ENCODE data around the gene PPFIBP2. TPM values are rescaled to one million over a fixed set of nuclear protein-coding genes. Genes with fewer than 3 reads are reported as not detected.

The PPFIBP2 gene
- total RNA-seq, 5 donors from 2014 or later (not counting 1 experiment from before 2014, with no cell fraction given) = 12.5 to 46.6 (median 35.2) TPM

GRCh38 chr11:7547687-7548086 is 33.9 kb downstream of the PPFIBP2 start:
- H3K36me3 ChIP-seq (ENCODE audit: control insufficient read depth in 2 of 2, extremely low read depth in 1 of 2, insufficient read depth in 1 of 2, low read length in 1 of 2) = peaks cover 5 to 14% of the 10 kb centered on the region in 2 donors
- ATAC-seq (replicated peaks in 1 of 4) (no peak), DNase-seq (no peak)
- ChIA-PET POLR2A (no interaction called here), CTCF (interaction anchor here in 1 of 2 donors (1.5 kb wide), 1 partner anchor 35 kb away, joined by 3 read pairs; no protein-coding TSS in a partner anchor)
- 68% methylated on average over 4 of the region's 4 CpGs for WGBS (ENCODE audit: insufficient coverage)
- no peaks in the 10 kb centered on the region for H3K9me3 ChIP-seq
- H3K36me3 Mint-ChIP-seq = peaks cover 17% of the 10 kb centered on the region
- H3K9me3 Mint-ChIP-seq = no peaks in the 10 kb centered on the region
- no peak overlapping the region for H3K4me3 ChIP-seq (ENCODE audit: control insufficient read depth in 1 of 2, extremely low read depth in 1 of 2, low read length in 1 of 2)
- peaks cover 0 to 6% of the 10 kb centered on the region in 2 experiments for H3K4me1 ChIP-seq (ENCODE audit: control insufficient read depth in 1 of 2, extremely low read depth in 1 of 2, insufficient read depth in 2 of 2, low read length in 2 of 2)
- peaks cover 0 to 3% of the 10 kb centered on the region in 2 experiments for H3K27me3 ChIP-seq (replicated peaks in 1 of 2; ENCODE audit: control insufficient read depth in 2 of 2, extremely low read depth in 1 of 2, insufficient read depth in 2 of 2, low read length in 1 of 2)
- H3K4me1 Mint-ChIP-seq = peaks cover 2 to 27% (median 6%) of the 10 kb centered on the region in 3 donors
- no peak overlapping the region for H3K27ac ChIP-seq (ENCODE audit: low read length)
- no peaks in the 10 kb centered on the region for H3K27me3 Mint-ChIP-seq
- no peak overlapping the region for H3K27ac Mint-ChIP-seq
- H3K4me3 Mint-ChIP-seq = no peak overlapping the region

DNA sequence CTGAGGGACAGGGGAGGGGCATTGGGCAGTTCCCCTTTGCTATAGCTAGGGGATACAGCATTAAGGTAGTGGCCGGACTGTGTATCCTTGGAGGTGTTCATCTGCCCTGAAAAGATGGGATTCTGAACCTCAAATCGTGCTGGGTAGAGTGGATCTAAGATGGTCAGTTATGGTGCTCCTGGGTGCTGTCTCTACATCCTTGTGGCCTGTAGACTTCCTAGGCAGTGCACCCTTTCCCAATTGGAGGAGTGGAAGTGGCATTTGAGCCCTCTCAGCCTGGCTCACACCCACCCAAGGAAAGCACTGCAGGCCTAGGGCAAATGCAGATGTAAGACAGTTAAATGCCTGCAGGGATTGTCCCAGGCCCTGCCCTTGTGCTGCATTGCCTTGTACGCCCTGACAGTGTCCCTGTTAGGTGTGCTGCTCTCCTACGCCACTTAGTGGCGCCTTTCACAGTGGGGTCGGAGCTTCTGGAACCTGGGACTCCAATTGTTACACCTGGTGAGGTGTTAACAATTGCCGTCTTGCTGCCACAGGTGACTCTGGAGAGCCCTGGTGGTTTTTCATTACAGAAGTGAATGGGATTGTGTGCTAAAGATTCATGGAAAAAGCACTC is 35.0 kb downstream of the PPFIBP2 start:
- H3K4me1 ChIP-seq (ENCODE audit: control insufficient read depth in 1 of 2, extremely low read depth in 1 of 2, insufficient read depth in 2 of 2, low read length in 2 of 2) = peaks cover 0 to 6% of the 10 kb centered on the region in 2 experiments
- H3K27ac ChIP-seq (ENCODE audit: low read length) = no peak overlapping the region
- Mint-ChIP-seq H3K9me3 (no peaks in the 10 kb centered on the region), H3K27me3 (no peaks in the 10 kb centered on the region), H3K4me3 (no peak overlapping the region), H3K27ac (no peak overlapping the region), H3K36me3 (peaks cover 19% of the 10 kb centered on the region), H3K4me1 (peaks cover 2 to 21% (median 6%) of the 10 kb centered on the region in 3 donors)
- H3K9me3 ChIP-seq = no peaks in the 10 kb centered on the region
- DNase-seq = peak in 15 of 35 experiments; percentile 2 to 52 (median 20)
- H3K27me3 ChIP-seq (replicated peaks in 1 of 2; ENCODE audit: control insufficient read depth in 2 of 2, extremely low read depth in 1 of 2, insufficient read depth in 2 of 2, low read length in 1 of 2) = peaks cover 0 to 3% of the 10 kb centered on the region in 2 experiments
- ATAC-seq (replicated peaks in 1 of 4) = peak; percentile 69 to 91 (median 76)
- H3K36me3 ChIP-seq (ENCODE audit: control insufficient read depth in 2 of 2, extremely low read depth in 1 of 2, insufficient read depth in 1 of 2, low read length in 1 of 2) = peaks cover 5 to 14% of the 10 kb centered on the region in 2 donors
- ChIA-PET POLR2A (no interaction called here), CTCF (interaction anchor here in 1 of 2 donors (0.7 kb wide), 1 partner anchor 53 kb away, joined by 3 read pairs; no protein-coding TSS in a partner anchor)
- 80% methylated on average over 7 of the region's 7 CpGs for whole genome bisulfite sequencing (ENCODE audit: insufficient coverage)
- H3K4me3 ChIP-seq (ENCODE audit: control insufficient read depth in 1 of 2, extremely low read depth in 1 of 2, low read length in 1 of 2) = no peak overlapping the region

DNA sequence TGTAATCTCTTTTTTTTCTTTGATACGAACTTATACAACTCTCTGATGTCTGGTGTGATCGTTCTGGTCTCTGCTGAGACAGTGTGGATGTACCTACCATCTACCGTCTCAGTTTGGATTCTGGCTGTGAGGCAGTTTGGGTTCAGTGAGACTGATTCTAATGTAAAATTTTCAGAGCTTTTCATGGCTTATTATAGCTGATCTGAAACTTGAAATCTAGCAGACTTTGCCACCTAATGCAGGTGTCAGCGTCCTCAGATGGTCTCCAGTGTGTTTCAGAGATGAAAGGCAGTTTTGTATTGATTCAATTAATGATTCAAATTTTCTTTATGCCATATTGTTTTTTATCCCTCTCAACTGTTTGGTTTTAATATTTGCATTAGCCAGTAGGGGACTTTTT is 35.9 kb downstream of the PPFIBP2 start:
- ATAC-seq (replicated peaks in 1 of 4) (no peak), DNase-seq (no peak)
- peaks cover 21% of the 10 kb centered on the region for H3K36me3 Mint-ChIP-seq
- CTCF ChIA-PET = interaction anchor here (0.7 to 0.9 kb wide), 2 partner anchors 37 to 54 kb away, joined by 3 read pairs; no protein-coding TSS in a partner anchor
- POLR2A ChIA-PET = no interaction called here
- peaks cover 2 to 25% (median 6%) of the 10 kb centered on the region in 3 donors for H3K4me1 Mint-ChIP-seq
- H3K4me1 ChIP-seq (ENCODE audit: control insufficient read depth in 1 of 2, extremely low read depth in 1 of 2, insufficient read depth in 2 of 2, low read length in 2 of 2) = peaks cover 0 to 6% of the 10 kb centered on the region in 2 experiments
- no CpG with 5 or more reads among the region's 4 CpGs for WGBS (ENCODE audit: insufficient coverage)
- no peak overlapping the region for H3K27ac Mint-ChIP-seq
- H3K4me3 ChIP-seq (ENCODE audit: control insufficient read depth in 1 of 2, extremely low read depth in 1 of 2, low read length in 1 of 2) = no peak overlapping the region
- no peak overlapping the region for H3K4me3 Mint-ChIP-seq
- H3K27me3 ChIP-seq (replicated peaks in 1 of 2; ENCODE audit: control insufficient read depth in 2 of 2, extremely low read depth in 1 of 2, insufficient read depth in 2 of 2, low read length in 1 of 2) = peaks cover 0 to 3% of the 10 kb centered on the region in 2 experiments
- no peaks in the 10 kb centered on the region for H3K9me3 ChIP-seq
- no peaks in the 10 kb centered on the region for H3K27me3 Mint-ChIP-seq
- no peak overlapping the region for H3K27ac ChIP-seq (ENCODE audit: low read length)
- H3K9me3 Mint-ChIP-seq = no peaks in the 10 kb centered on the region
- H3K36me3 ChIP-seq (ENCODE audit: control insufficient read depth in 2 of 2, extremely low read depth in 1 of 2, insufficient read depth in 1 of 2, low read length in 1 of 2) = peaks cover 5 to 14% of the 10 kb centered on the region in 2 donors

DNA sequence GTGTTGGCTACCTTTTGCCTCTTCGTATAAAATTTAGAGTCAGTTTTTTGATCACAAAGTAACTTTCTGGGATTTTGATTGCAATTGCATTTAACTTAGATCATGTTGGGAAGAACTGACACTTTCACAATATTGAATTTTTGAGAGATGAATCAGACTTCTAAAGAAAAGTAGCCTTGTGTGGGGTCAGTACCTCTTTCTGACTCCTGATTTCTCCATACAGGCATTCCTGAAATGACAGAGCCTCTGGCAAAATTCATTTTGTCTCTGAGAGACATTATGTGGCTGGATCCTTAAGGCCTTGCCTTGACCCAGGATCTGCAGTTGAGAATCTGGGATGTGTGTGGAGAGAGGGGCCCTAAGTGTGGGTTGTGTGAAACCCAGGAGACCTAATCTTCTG is 37.8 kb downstream of the PPFIBP2 start:
- H3K36me3 ChIP-seq (ENCODE audit: control insufficient read depth in 2 of 2, extremely low read depth in 1 of 2, insufficient read depth in 1 of 2, low read length in 1 of 2) = peaks cover 5 to 10% of the 10 kb centered on the region in 2 donors
- Mint-ChIP-seq H3K27me3 (no peaks in the 10 kb centered on the region), H3K4me1 (peaks cover 2 to 21% (median 6%) of the 10 kb centered on the region in 3 donors), H3K4me3 (no peak overlapping the region), H3K27ac (no peak overlapping the region), H3K9me3 (no peaks in the 10 kb centered on the region), H3K36me3 (peaks cover 25% of the 10 kb centered on the region)
- no CpG with 5 or more reads among the region's 1 CpG for WGBS (ENCODE audit: insufficient coverage)
- ChIA-PET POLR2A (no interaction called here), CTCF (interaction anchor here in 1 of 2 donors (0.6 kb wide), 1 partner anchor 1257 kb away, joined by 4 read pairs; no protein-coding TSS in a partner anchor)
- ATAC-seq (replicated peaks in 1 of 4) (no peak), DNase-seq (no peak)
- H3K4me1 ChIP-seq (ENCODE audit: control insufficient read depth in 1 of 2, extremely low read depth in 1 of 2, insufficient read depth in 2 of 2, low read length in 2 of 2) = peaks cover 0 to 6% of the 10 kb centered on the region in 2 experiments
- H3K27ac ChIP-seq (ENCODE audit: low read length) = no peak overlapping the region
- H3K27me3 ChIP-seq (replicated peaks in 1 of 2; ENCODE audit: control insufficient read depth in 2 of 2, extremely low read depth in 1 of 2, insufficient read depth in 2 of 2, low read length in 1 of 2) = peaks cover 0 to 3% of the 10 kb centered on the region in 2 experiments
- H3K4me3 ChIP-seq (ENCODE audit: control insufficient read depth in 1 of 2, extremely low read depth in 1 of 2, low read length in 1 of 2) = no peak overlapping the region
- no peaks in the 10 kb centered on the region for H3K9me3 ChIP-seq

- CTCF ChIA-PET = no interaction called here
- H3K9me3 ChIP-seq = no peaks in the 10 kb centered on the region
- Mint-ChIP-seq H3K27ac (no peak overlapping the region), H3K36me3 (peaks cover 28% of the 10 kb centered on the region), H3K27me3 (no peaks in the 10 kb centered on the region), H3K4me3 (no peak overlapping the region), H3K4me1 (peaks cover 2 to 21% (median 6%) of the 10 kb centered on the region in 3 donors), H3K9me3 (no peaks in the 10 kb centered on the region)
- H3K36me3 ChIP-seq (ENCODE audit: control insufficient read depth in 2 of 2, extremely low read depth in 1 of 2, insufficient read depth in 1 of 2, low read length in 1 of 2) = peaks cover 5 to 10% of the 10 kb centered on the region in 2 donors
- H3K27me3 ChIP-seq (replicated peaks in 1 of 2; ENCODE audit: control insufficient read depth in 2 of 2, extremely low read depth in 1 of 2, insufficient read depth in 2 of 2, low read length in 1 of 2) = peaks cover 0 to 3% of the 10 kb centered on the region in 2 experiments
- 94% methylated on average over 4 of the region's 4 CpGs for WGBS (ENCODE audit: insufficient coverage)
- DNase-seq = no peak
- POLR2A ChIA-PET = no interaction called here
- ATAC-seq (replicated peaks in 1 of 4) = no peak
- H3K4me3 ChIP-seq (ENCODE audit: control insufficient read depth in 1 of 2, extremely low read depth in 1 of 2, low read length in 1 of 2) = no peak overlapping the region
- H3K27ac ChIP-seq (ENCODE audit: low read length) = no peak overlapping the region
- peaks cover 0 to 6% of the 10 kb centered on the region in 2 experiments for H3K4me1 ChIP-seq (ENCODE audit: control insufficient read depth in 1 of 2, extremely low read depth in 1 of 2, insufficient read depth in 2 of 2, low read length in 2 of 2)
These were observed 38.9 kb downstream of the PPFIBP2 start for GRCh38 chr11:7552666-7553065.

DNA sequence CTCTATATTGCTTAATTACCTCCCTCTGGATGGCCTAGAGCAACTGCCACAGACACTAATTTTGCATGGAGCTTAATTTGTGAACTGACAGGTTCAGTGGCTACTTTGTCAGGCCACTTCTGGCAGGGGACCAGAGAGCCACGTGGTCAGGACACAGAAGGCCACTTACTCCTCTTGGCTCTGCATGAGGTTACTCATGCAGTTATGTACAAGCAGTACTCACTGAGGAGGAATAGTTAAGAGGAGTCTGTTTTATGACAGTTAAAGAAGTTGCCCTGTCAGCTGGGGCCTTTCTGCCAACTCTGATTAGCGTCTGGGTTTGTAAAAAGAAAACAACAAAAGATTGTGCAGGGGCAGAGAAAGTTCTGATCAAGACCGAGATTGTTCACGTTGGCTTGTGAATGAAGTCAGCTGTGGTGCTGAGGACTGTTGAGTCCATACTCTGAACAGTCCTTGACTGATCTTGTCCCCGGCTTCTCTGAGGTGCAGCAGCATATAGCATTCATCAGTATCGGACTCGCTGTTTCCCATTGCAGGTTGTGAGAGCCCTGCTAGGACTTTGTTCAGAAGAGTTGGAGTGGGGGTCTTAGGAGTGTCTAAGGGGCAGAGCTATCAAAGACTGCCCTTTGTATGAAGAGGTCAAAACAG is 41.4 kb downstream of the PPFIBP2 start:
- H3K27ac Mint-ChIP-seq = no peak overlapping the region

More for the DNA sequence above, 41.4 kb downstream of the PPFIBP2 start:
- ChIA-PET CTCF (no interaction called here), POLR2A (no interaction called here)
- DNase-seq (no peak), ATAC-seq (replicated peaks in 1 of 4) (no peak)
- H3K9me3 Mint-ChIP-seq = no peaks in the 10 kb centered on the region
- Histone ChIP-seq H3K4me1 (ENCODE audit: control insufficient read depth in 1 of 2, extremely low read depth in 1 of 2, insufficient read depth in 2 of 2, low read length in 2 of 2) (no peaks in the 10 kb centered on the region), H3K36me3 (ENCODE audit: control insufficient read depth in 2 of 2, extremely low read depth in 1 of 2, insufficient read depth in 1 of 2, low read length in 1 of 2) (peaks cover 5 to 7% of the 10 kb centered on the region in 2 donors), H3K4me3 (ENCODE audit: control insufficient read depth in 1 of 2, extremely low read depth in 1 of 2, low read length in 1 of 2) (no peak overlapping the region), H3K27me3 (replicated peaks in 1 of 2; ENCODE audit: control insufficient read depth in 2 of 2, extremely low read depth in 1 of 2, insufficient read depth in 2 of 2, low read length in 1 of 2) (no peaks in the 10 kb centered on the region), H3K27ac (ENCODE audit: low read length) (no peak overlapping the region), H3K9me3 (no peaks in the 10 kb centered on the region)
- H3K4me1 Mint-ChIP-seq = peaks cover 0 to 21% (median 0%) of the 10 kb centered on the region in 3 donors
- H3K27me3 Mint-ChIP-seq = no peaks in the 10 kb centered on the region
- no peak overlapping the region for H3K4me3 Mint-ChIP-seq
- 73% methylated on average over 5 of the region's 7 CpGs for WGBS (ENCODE audit: insufficient coverage)
- peaks cover 25% of the 10 kb centered on the region for H3K36me3 Mint-ChIP-seq

Data from T-cell (primary cell).